Neural progenitor cell (in vitro differentiated cells): Measurements from ENCODE around the gene DCHS1.

Experiments used
- EZH2 ChIP-seq: fragments of 200-600 bp; sonication (generic); IDR thresholded peaks from 2 replicates; pipeline ENCODE4 v1.6.1; 2017; ENCODE audit warnings: antibody characterized with exemption, mild to moderate bottlenecking, moderate library complexity
- TF ChIP-seq, protein P1 (sequence below): fragments of 200-600 bp; sonication (generic); IDR thresholded peaks from 2 replicates; pipeline ENCODE4 v1.5.1; 2017; ENCODE audit warnings: antibody characterized with exemption, mild to moderate bottlenecking

DNA sequence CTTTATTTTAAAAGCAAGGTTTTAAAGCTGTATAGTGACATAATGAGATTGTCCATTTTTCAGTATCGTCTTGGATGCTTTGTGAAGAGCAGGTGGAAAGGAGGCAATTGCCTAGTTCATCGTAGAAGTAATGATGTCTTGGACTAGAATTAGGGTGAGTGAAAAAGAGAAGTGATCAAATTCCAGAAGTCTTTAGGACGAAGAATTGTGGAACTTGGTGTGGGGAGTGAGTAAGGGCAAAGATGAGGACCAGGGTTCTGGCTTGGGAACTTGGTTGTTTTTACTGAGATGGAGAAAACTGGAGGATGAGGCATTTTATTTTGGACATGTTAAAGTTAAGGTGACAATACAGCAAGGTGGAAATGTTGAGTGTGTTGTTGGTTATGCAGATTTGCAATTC is 50.8 kb downstream of the DCHS1 start:
- TF ChIP-seq, protein P1, sequence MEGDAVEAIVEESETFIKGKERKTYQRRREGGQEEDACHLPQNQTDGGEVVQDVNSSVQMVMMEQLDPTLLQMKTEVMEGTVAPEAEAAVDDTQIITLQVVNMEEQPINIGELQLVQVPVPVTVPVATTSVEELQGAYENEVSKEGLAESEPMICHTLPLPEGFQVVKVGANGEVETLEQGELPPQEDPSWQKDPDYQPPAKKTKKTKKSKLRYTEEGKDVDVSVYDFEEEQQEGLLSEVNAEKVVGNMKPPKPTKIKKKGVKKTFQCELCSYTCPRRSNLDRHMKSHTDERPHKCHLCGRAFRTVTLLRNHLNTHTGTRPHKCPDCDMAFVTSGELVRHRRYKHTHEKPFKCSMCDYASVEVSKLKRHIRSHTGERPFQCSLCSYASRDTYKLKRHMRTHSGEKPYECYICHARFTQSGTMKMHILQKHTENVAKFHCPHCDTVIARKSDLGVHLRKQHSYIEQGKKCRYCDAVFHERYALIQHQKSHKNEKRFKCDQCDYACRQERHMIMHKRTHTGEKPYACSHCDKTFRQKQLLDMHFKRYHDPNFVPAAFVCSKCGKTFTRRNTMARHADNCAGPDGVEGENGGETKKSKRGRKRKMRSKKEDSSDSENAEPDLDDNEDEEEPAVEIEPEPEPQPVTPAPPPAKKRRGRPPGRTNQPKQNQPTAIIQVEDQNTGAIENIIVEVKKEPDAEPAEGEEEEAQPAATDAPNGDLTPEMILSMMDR, result no peak
- no peak for TF ChIP-seq EZH2
